ENCODE results near the gene ANKRD12. TPM values are rescaled to one million over a fixed set of nuclear protein-coding genes. Genes with fewer than 3 reads are reported as not detected.

Gene ANKRD12
- total and polyA plus RNA-seq, 7 donors: 5.7 to 49.0 (median 36.7) TPM

DNA sequence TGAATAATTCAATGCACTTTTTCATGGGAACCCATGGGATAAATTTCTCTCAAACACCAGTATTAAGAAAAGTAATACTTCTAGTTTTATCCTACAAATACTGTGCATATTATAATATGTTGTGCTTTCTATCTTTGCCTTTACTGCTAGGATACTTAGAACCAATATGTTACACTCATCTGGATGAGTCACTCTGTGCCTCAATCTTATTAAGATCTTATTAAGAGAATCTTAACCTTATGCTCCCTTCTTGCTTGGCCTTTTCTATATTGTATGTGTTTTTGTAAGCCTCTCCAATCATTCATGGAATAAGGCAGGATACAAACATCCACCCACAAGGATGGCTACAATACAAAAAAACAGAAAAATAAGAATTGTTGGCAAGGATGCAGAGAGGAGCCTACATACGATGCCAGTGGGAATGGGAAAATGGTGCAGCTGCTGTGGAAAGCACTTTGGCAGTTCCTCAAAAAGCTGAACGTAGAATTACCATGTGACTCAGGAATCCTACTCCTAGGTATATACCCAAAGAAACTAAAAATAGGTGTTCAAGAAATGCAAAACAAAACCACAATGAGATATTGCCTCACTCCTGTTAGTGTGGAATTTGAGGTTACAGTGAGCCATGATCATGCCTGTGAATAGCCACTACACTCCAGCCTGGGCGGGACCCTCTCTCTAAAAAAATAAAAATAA is 187.3 kb downstream of the ANKRD12 start:
- DNase-seq: no peak
- Histone ChIP-seq H3K27me3 (ENCODE audit: insufficient read depth in 3 of 3, low read length in 2 of 3) (peaks cover 0 to 8% (median 2%) of the 10 kb centered on the region in 3 donors), H3K36me3 (ENCODE audit: insufficient read depth in 1 of 2, low read depth in 1 of 2) (no peaks in the 10 kb centered on the region), H3K4me3 (no peak overlapping the region), H3K9me3 (no peaks in the 10 kb centered on the region), H3K4me1 (no peaks in the 10 kb centered on the region), H3K27ac (no peak overlapping the region)
- TF ChIP-seq, protein P1, sequence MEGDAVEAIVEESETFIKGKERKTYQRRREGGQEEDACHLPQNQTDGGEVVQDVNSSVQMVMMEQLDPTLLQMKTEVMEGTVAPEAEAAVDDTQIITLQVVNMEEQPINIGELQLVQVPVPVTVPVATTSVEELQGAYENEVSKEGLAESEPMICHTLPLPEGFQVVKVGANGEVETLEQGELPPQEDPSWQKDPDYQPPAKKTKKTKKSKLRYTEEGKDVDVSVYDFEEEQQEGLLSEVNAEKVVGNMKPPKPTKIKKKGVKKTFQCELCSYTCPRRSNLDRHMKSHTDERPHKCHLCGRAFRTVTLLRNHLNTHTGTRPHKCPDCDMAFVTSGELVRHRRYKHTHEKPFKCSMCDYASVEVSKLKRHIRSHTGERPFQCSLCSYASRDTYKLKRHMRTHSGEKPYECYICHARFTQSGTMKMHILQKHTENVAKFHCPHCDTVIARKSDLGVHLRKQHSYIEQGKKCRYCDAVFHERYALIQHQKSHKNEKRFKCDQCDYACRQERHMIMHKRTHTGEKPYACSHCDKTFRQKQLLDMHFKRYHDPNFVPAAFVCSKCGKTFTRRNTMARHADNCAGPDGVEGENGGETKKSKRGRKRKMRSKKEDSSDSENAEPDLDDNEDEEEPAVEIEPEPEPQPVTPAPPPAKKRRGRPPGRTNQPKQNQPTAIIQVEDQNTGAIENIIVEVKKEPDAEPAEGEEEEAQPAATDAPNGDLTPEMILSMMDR (IDR thresholded peaks at IDR 0.05): no peak
- intact Hi-C loops (cut with DNase I): no loop called here
- 40 to 45% (median 40%) methylated on average over 3 of the region's 3 CpGs for WGBS, 3 donors
- peak in 1 of 4 donors; percentile 34 for ATAC-seq

- no peak overlapping the region for H3K27ac ChIP-seq
- 41 to 47% (median 43%) methylated on average over 2 of the region's 2 CpGs for WGBS, 3 donors
- TF ChIP-seq, protein P1 (IDR thresholded peaks at IDR 0.05): no peak
- H3K4me3 ChIP-seq: no peak overlapping the region
- no peak for DNase-seq
- intact Hi-C loops (cut with DNase I): no loop called here
- no peak for ATAC-seq
- H3K27me3 ChIP-seq (ENCODE audit: insufficient read depth in 3 of 3, low read length in 2 of 3): peaks cover 0 to 8% (median 2%) of the 10 kb centered on the region in 3 donors
- no peaks in the 10 kb centered on the region for H3K4me1 ChIP-seq
- H3K36me3 ChIP-seq (ENCODE audit: insufficient read depth in 1 of 2, low read depth in 1 of 2): no peaks in the 10 kb centered on the region
- no peaks in the 10 kb centered on the region for H3K9me3 ChIP-seq
Measured at GRCh38 chr18:9325716-9326115, 189.1 kb downstream of the ANKRD12 start.

GRCh38 chr18:9328776-9329175 is 192.2 kb downstream of the ANKRD12 start:
- H3K27me3 ChIP-seq (ENCODE audit: insufficient read depth in 3 of 3, low read length in 2 of 3): no peaks in the 10 kb centered on the region
- DNase-seq: no peak
- H3K27ac ChIP-seq: no peak overlapping the region
- TF ChIP-seq, protein P1 (IDR thresholded peaks at IDR 0.05): no peak
- WGBS, 3 donors: 45 to 64% (median 61%) methylated on average over 2 of the region's 2 CpGs
- H3K4me1 ChIP-seq: no peaks in the 10 kb centered on the region
- H3K36me3 ChIP-seq (ENCODE audit: insufficient read depth in 1 of 2, low read depth in 1 of 2): no peaks in the 10 kb centered on the region
- no peaks in the 10 kb centered on the region for H3K9me3 ChIP-seq
- ATAC-seq: no peak
- intact Hi-C loops (cut with DNase I): no loop called here
- H3K4me3 ChIP-seq: no peak overlapping the region

DNA sequence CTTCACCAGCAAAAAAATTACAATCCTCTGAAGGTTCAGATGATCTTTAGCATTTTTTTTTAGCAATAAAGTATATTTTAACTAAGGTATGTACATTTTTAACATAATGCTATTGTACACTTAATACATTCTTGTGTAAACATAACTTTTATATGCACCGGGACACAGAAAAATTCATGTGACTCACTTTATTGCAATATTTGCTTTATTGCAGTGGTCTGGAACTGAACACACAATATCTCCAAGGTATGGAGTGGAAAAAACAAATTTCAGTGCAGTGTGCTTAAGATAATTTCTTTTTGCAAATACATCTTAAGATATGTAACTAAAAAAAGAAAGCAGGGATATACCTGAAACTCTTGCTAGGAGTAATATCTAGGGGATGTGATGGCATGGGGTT is 192.9 kb downstream of the ANKRD12 start:
- H3K9me3 ChIP-seq: no peaks in the 10 kb centered on the region
- DNase-seq (no peak), ATAC-seq (no peak)
- H3K4me1 ChIP-seq: no peaks in the 10 kb centered on the region
- 44 to 96% (median 86%) methylated on average over 1 of the region's 1 CpG for WGBS, 3 donors
- H3K4me3 ChIP-seq: no peak overlapping the region
- no peak overlapping the region for H3K27ac ChIP-seq
- H3K27me3 ChIP-seq (ENCODE audit: insufficient read depth in 3 of 3, low read length in 2 of 3): no peaks in the 10 kb centered on the region
- no peaks in the 10 kb centered on the region for H3K36me3 ChIP-seq (ENCODE audit: insufficient read depth in 1 of 2, low read depth in 1 of 2)
- intact Hi-C loops (cut with DNase I): no loop called here
- TF ChIP-seq, protein P1 (IDR thresholded peaks at IDR 0.05): no peak

GRCh38 chr18:9330419-9330818 is 193.8 kb downstream of the ANKRD12 start:
- 81 to 89% (median 83%) methylated on average over 3 of the region's 3 CpGs for WGBS, 3 donors
- H3K4me1 ChIP-seq: peaks cover 2% of the 10 kb centered on the region
- intact Hi-C loops (cut with DNase I): loop anchor here (5.0 to 10.0 kb wide), 2 partner anchors 187 to 256 kb away; no protein-coding TSS in a partner anchor
- no peaks in the 10 kb centered on the region for H3K27me3 ChIP-seq (ENCODE audit: insufficient read depth in 3 of 3, low read length in 2 of 3)
- H3K36me3 ChIP-seq (ENCODE audit: insufficient read depth in 1 of 2, low read depth in 1 of 2): no peaks in the 10 kb centered on the region
- no peak overlapping the region for H3K4me3 ChIP-seq
- TF ChIP-seq, protein P1 (IDR thresholded peaks at IDR 0.05): no peak
- ATAC-seq (no peak), DNase-seq (no peak)
- no peaks in the 10 kb centered on the region for H3K9me3 ChIP-seq
- no peak overlapping the region for H3K27ac ChIP-seq

All from psoas muscle (tissue), 8 donors.